Neuronal stem cell (in vitro differentiated cells): ENCODE results near the gene KAT2A. TPM values are rescaled to one million over a fixed set of nuclear protein-coding genes. Genes with fewer than 3 reads are reported as not detected.
A peak's percentile ranks its signal among the peaks of the same experiment; 100 is the strongest.

Source experiments
- DNase-seq: peaks from one replicate; pipeline ENCODE4 v3.0.0-alpha.2; 2013; ENCODE audit warnings: low spot score
- H2AFZ ChIP-seq: one replicate; pipeline ENCODE4 v1.6.1; 2013; ENCODE audit warnings: mild to moderate bottlenecking, low read length, inconsistent platforms
- H2AK5ac ChIP-seq: 2 replicates; pipeline ENCODE4 v1.6.1; 2013; ENCODE audit warnings: low read depth, mild to moderate bottlenecking, inconsistent platforms, low read length, moderate library complexity, mixed read lengths
- H2BK120ac ChIP-seq: 2 replicates; pipeline ENCODE4 v1.6.1; 2013; ENCODE audit warnings: low read depth, mild to moderate bottlenecking, inconsistent platforms, low read length, moderate library complexity, mixed read lengths
- H2BK12ac ChIP-seq: one replicate; pipeline ENCODE4 v1.6.1; 2013; ENCODE audit warnings: low read length, inconsistent platforms
- H2BK15ac ChIP-seq: 2 replicates; pipeline ENCODE4 v1.6.1; 2013; ENCODE audit warnings: mild to moderate bottlenecking, low read length, inconsistent platforms, mixed read lengths
- H2BK5ac ChIP-seq: one replicate; pipeline ENCODE4 v1.6.1; 2013; ENCODE audit warnings: inconsistent platforms, mild to moderate bottlenecking, low read length, moderate library complexity
- H3K14ac ChIP-seq: one replicate; pipeline ENCODE4 v1.6.1; 2013; ENCODE audit warnings: low read length, inconsistent platforms
- H3K18ac ChIP-seq: 2 replicates; pipeline ENCODE4 v1.6.1; 2013; ENCODE audit warnings: low read length, inconsistent platforms
- H3K23ac ChIP-seq: 2 replicates; pipeline ENCODE4 v1.6.1; 2013; ENCODE audit warnings: low read depth, mild to moderate bottlenecking, mixed read lengths, low read length, inconsistent platforms; ENCODE audit not compliant: poor library complexity
- H3K27ac ChIP-seq: replicated peaks from 3 replicates; pipeline ENCODE4 v1.5.1; 2013; ENCODE audit warnings: low read length, inconsistent platforms
- H3K27me3 ChIP-seq, 3 experiments: 2 replicates each; pipeline ENCODE4 v1.6.1; 2013; ENCODE audit warnings: low read length in 3 of 3, mild to moderate bottlenecking in 2 of 3, inconsistent platforms in 1 of 3, low read depth in 1 of 3, mixed read lengths in 1 of 3, moderate library complexity in 1 of 3; ENCODE audit not compliant: control insufficient read depth in 3 of 3, insufficient read depth in 3 of 3
- H3K36me3 ChIP-seq, 2 donors: replicated peaks in 1 of 2; 2 replicates each; pipeline ENCODE4 v1.6.1; 2013; ENCODE audit warnings: low read length in 2 of 2; ENCODE audit not compliant: control insufficient read depth in 2 of 2, insufficient read depth in 2 of 2
- H3K4ac ChIP-seq: 2 replicates; pipeline ENCODE4 v1.6.1; 2013; ENCODE audit warnings: inconsistent platforms, mild to moderate bottlenecking, low read length, moderate library complexity
- H3K4me1 ChIP-seq, 2 donors: 1 replicate in 1 of 2; 2 replicates in 1 of 2; pipeline ENCODE4 v1.6.1; 2013; ENCODE audit warnings: low read length in 2 of 2, low read depth in 1 of 2; ENCODE audit not compliant: control insufficient read depth in 2 of 2, insufficient read depth in 1 of 2
- H3K4me2 ChIP-seq: one replicate; pipeline ENCODE4 v1.6.1; 2013; ENCODE audit warnings: mild to moderate bottlenecking, low read length, inconsistent platforms; ENCODE audit not compliant: insufficient read depth, poor library complexity, severe bottlenecking
- H3K4me3 ChIP-seq, 2 donors: 2 replicates each; pipeline ENCODE4 v1.5.1; 2013; ENCODE audit warnings: low read length in 2 of 2, mild to moderate bottlenecking in 2 of 2, inconsistent platforms in 1 of 2, moderate library complexity in 1 of 2
- H3K79me1 ChIP-seq: one replicate; pipeline ENCODE4 v1.6.1; 2013; ENCODE audit warnings: low read depth, mild to moderate bottlenecking, inconsistent platforms, low read length, moderate library complexity
- H3K9ac ChIP-seq: one replicate; pipeline ENCODE4 v1.6.1; 2013; ENCODE audit warnings: mild to moderate bottlenecking, low read depth, low read length, inconsistent platforms; ENCODE audit not compliant: poor library complexity
- H3K9me3 ChIP-seq, 2 donors: replicated peaks in 1 of 2; 2 replicates each; pipeline versions ENCODE3 to v1.6.1; 2013; ENCODE audit warnings: low read length in 2 of 2, mild to moderate bottlenecking in 2 of 2, inconsistent platforms in 1 of 2, low read depth in 1 of 2, mixed read lengths in 1 of 2, moderate library complexity in 1 of 2; ENCODE audit not compliant: control insufficient read depth in 2 of 2, insufficient read depth in 1 of 2
- H4K8ac ChIP-seq: one replicate; pipeline ENCODE4 v1.6.1; 2013; ENCODE audit warnings: low read depth, mild to moderate bottlenecking, inconsistent platforms, low read length, moderate library complexity
- H4K91ac ChIP-seq: one replicate; pipeline ENCODE4 v1.6.1; 2013; ENCODE audit warnings: low read length, low read depth, mild to moderate bottlenecking, inconsistent platforms; ENCODE audit not compliant: poor library complexity
- WGBS, 2 donors: extraction: QIAGEN DNeasy Blood & Tissue Kit; methylation state at CpG; one replicate each; pipeline ENCODE4 v1.1.7; 2013; ENCODE audit warnings: missing lambda C conversion rate in 2 of 2, mixed read lengths in 1 of 2; ENCODE audit not compliant: insufficient read length in 2 of 2, insufficient replicate concordance in 1 of 2; ENCODE audit errors: extremely low coverage in 2 of 2; 5-methylcytosine and 5-hydroxymethylcytosine counted together
- polyA plus RNA-seq, 2 experiments: library from polyadenylated mRNA; stranded (reverse); fragments of 200-250 nt; gene quantifications; one replicate each; pipeline ENCODE4 v1.2.3, GENCODE V29; 2013

The KAT2A gene
- 28.4 TPM for polyA plus RNA-seq (2013, experiment 1 of 2)
- 27.4 TPM for polyA plus RNA-seq (2013, experiment 2 of 2)

GRCh38 chr17:42120770-42121769 lies at the start of gene KAT2A:
TSS of gene KAT2A (minus strand) at chr17:42121367. CDS start at chr17:42121304, 63 bp downstream.
- DNase-seq = peak; percentile 79
- no peaks in the 10 kb centered on the region for H3K27me3 ChIP-seq
- no peak within 1 kb of the TSS for H4K91ac ChIP-seq
- WGBS, 2 donors = no CpG with 5 or more reads among the region's 57 CpGs
- H3K9ac ChIP-seq = no peak within 1 kb of the TSS
- H2BK120ac ChIP-seq = no peak within 1 kb of the TSS
- H4K8ac ChIP-seq = no peak within 1 kb of the TSS
- H2AFZ ChIP-seq = peak within 1 kb of the TSS; percentile 97
- peak within 1 kb of the TSS; percentile 79 for H2AK5ac ChIP-seq
- peak within 1 kb of the TSS; percentile 67 for H2BK12ac ChIP-seq
- no peak within 1 kb of the TSS for H3K4ac ChIP-seq
- H3K4me3 ChIP-seq = peak within 1 kb of the TSS; percentile 54 to 74
- peaks cover 6 to 12% of the 10 kb centered on the region in 2 donors for H3K4me1 ChIP-seq
- peaks cover 14 to 60% of the 10 kb centered on the region in 2 donors for H3K36me3 ChIP-seq
- peak within 1 kb of the TSS; percentile 55 for H3K4me2 ChIP-seq
- peak within 1 kb of the TSS; percentile 49 for H3K14ac ChIP-seq
- H2BK15ac ChIP-seq = peak within 1 kb of the TSS; percentile 84
- no peak within 1 kb of the TSS for H3K27ac ChIP-seq
- no peaks in the 10 kb centered on the region for H3K79me1 ChIP-seq
- H3K23ac ChIP-seq = peak within 1 kb of the TSS; percentile 86
- peak within 1 kb of the TSS; percentile 44 for H2BK5ac ChIP-seq
- H3K18ac ChIP-seq = peak within 1 kb of the TSS; percentile 87
- H3K9me3 ChIP-seq = peaks cover 0 to 3% of the 10 kb centered on the region in 2 donors

DNA sequence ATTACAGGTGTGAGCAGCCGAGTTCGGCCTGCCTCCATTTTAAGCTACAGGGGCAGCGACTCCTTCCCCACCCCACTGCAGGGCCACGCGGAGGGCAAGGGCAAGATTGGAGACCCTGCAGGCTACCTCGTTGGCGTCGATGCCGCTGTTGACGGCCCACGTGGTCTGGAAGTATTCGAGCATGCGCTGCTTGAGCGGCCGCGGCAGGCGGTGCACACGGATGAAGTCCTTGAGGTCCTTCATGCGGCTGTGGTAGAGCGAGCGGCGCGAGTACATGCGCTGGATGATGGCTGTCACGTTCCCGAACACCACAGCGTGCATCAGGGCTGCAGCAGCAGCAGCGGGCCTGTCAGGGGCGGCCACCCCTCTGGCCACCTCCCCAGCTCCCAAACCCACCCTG lies 48.2 kb upstream of the KAT2A start:
- Histone ChIP-seq H3K14ac (peak overlapping the region; percentile 38), H3K27me3 (peaks cover 0 to 37% (median 0%) of the 10 kb centered on the region in 3 experiments), H3K4me1 (peaks cover 0 to 1% of the 10 kb centered on the region in 2 donors), H3K4me3 (no peak overlapping the region), H2AFZ (no peak overlapping the region), H2BK5ac (no peak overlapping the region), H3K18ac (peak overlapping the region; percentile 48), H3K36me3 (no peaks in the 10 kb centered on the region), H2BK120ac (no peak overlapping the region), H4K8ac (no peak overlapping the region), H3K9ac (peak overlapping the region; percentile 30), H3K23ac (peak overlapping the region; percentile 55), H2AK5ac (peak overlapping the region; percentile 79), H4K91ac (no peak overlapping the region), H3K4ac (peak overlapping the region; percentile 23), H2BK15ac (no peak overlapping the region), H3K9me3 (peaks cover 0 to 1% of the 10 kb centered on the region in 2 donors), H2BK12ac (no peak overlapping the region), H3K79me1 (peaks cover 6% of the 10 kb centered on the region), H3K4me2 (no peak overlapping the region), H3K27ac (no peak overlapping the region)
- no CpG with 5 or more reads among the region's 29 CpGs for WGBS, 2 donors
- DNase-seq = no peak

- Histone ChIP-seq H4K91ac (no peak overlapping the region), H3K4ac (peak overlapping the region; percentile 37), H2BK120ac (no peak overlapping the region), H3K27me3 (peaks cover 0 to 36% (median 0%) of the 10 kb centered on the region in 3 experiments), H3K23ac (no peak overlapping the region), H2AK5ac (no peak overlapping the region), H2BK5ac (no peak overlapping the region), H3K9ac (no peak overlapping the region), H3K4me1 (peaks cover 0 to 1% of the 10 kb centered on the region in 2 donors), H3K14ac (no peak overlapping the region), H3K4me3 (no peak overlapping the region), H2BK15ac (no peak overlapping the region), H3K18ac (no peak overlapping the region), H3K36me3 (no peaks in the 10 kb centered on the region), H2AFZ (no peak overlapping the region), H3K9me3 (peaks cover 0 to 1% of the 10 kb centered on the region in 2 donors), H3K27ac (no peak overlapping the region), H3K4me2 (no peak overlapping the region), H4K8ac (no peak overlapping the region), H2BK12ac (no peak overlapping the region), H3K79me1 (peaks cover 6% of the 10 kb centered on the region)
- no peak for DNase-seq
- no CpG with 5 or more reads among the region's 8 CpGs for WGBS, 2 donors
Observed at GRCh38 chr17:42167807-42168206, 46.6 kb upstream of the KAT2A start.

- Histone ChIP-seq H3K18ac (no peak overlapping the region), H3K4me1 (peaks cover 0 to 1% of the 10 kb centered on the region in 2 donors), H3K9me3 (peaks cover 0 to 1% of the 10 kb centered on the region in 2 donors), H3K4me2 (no peak overlapping the region), H4K91ac (no peak overlapping the region), H2BK15ac (no peak overlapping the region), H2BK5ac (no peak overlapping the region), H3K23ac (no peak overlapping the region), H2AK5ac (no peak overlapping the region), H3K27ac (no peak overlapping the region), H4K8ac (no peak overlapping the region), H2BK120ac (no peak overlapping the region), H3K27me3 (peaks cover 0 to 22% (median 0%) of the 10 kb centered on the region in 3 experiments), H3K4me3 (peak overlapping the region in 1 of 2 donors; percentile 2), H2AFZ (no peak overlapping the region), H3K14ac (no peak overlapping the region), H3K79me1 (peaks cover 3% of the 10 kb centered on the region), H3K9ac (no peak overlapping the region), H2BK12ac (no peak overlapping the region), H3K36me3 (no peaks in the 10 kb centered on the region), H3K4ac (no peak overlapping the region)
- WGBS, 2 donors = no CpG with 5 or more reads among the region's 19 CpGs
- no peak for DNase-seq
Observed at GRCh38 chr17:42166196-42166763, 45.1 kb upstream of the KAT2A start.
